Loucy (cell line): Measurements from ENCODE around the gene RFT1.

Experiments used
- H2AFZ ChIP-seq: fragments of 200-600 bp; sonication (generic); 2 replicates; pipeline ENCODE4 v1.6.0; 2016; ENCODE audit warnings: antibody characterized with exemption, mild to moderate bottlenecking, low read length, moderate library complexity
- H3F3A ChIP-seq: fragments of 200-600 bp; 2 replicates; pipeline ENCODE4 v1.6.0; 2016; ENCODE audit warnings: antibody characterized with exemption, low read depth, mild to moderate bottlenecking
- H3K27me3 ChIP-seq: fragments of 200-600 bp; sonication (generic); 2 replicates; pipeline ENCODE4 v1.6.1; 2014; ENCODE audit warnings: low read length, mild to moderate bottlenecking; ENCODE audit not compliant: insufficient read depth, poor library complexity, severe bottlenecking
- H3K36me3 ChIP-seq: fragments of 200-600 bp; sonication (generic); 2 replicates; pipeline ENCODE4 v1.6.1; 2016; ENCODE audit warnings: low read length; ENCODE audit not compliant: insufficient read depth
- H3K4me1 ChIP-seq: fragments of 200-600 bp; sonication (generic); 2 replicates; pipeline ENCODE4 v1.5.1; 2014; ENCODE audit warnings: low read length, mild to moderate bottlenecking; ENCODE audit not compliant: insufficient read depth, poor library complexity, severe bottlenecking
- H3K4me2 ChIP-seq: fragments of 200-600 bp; sonication (generic); 2 replicates; pipeline ENCODE4 v1.6.0; 2014; ENCODE audit warnings: antibody characterized with exemption, low read length, low read depth, mild to moderate bottlenecking; ENCODE audit not compliant: poor library complexity, severe bottlenecking
- H3K4me3 ChIP-seq: fragments of 200-600 bp; sonication (generic); 2 replicates; pipeline ENCODE4 v1.5.1; 2014; ENCODE audit warnings: low read length, mild to moderate bottlenecking, mixed read lengths; ENCODE audit not compliant: poor library complexity, severe bottlenecking
- H3K79me2 ChIP-seq: fragments of 200-600 bp; sonication (generic); 2 replicates; pipeline ENCODE4 v1.6.1; 2014; ENCODE audit warnings: low read length; ENCODE audit not compliant: insufficient read depth
- H3K9ac ChIP-seq: fragments of 200-600 bp; sonication (generic); 2 replicates; pipeline ENCODE4 v1.6.0; 2014; ENCODE audit warnings: mild to moderate bottlenecking, low read depth, low read length, moderate library complexity; ENCODE audit not compliant: poor library complexity, severe bottlenecking
- H3K9me2 ChIP-seq: fragments of 200-600 bp; sonication (generic); replicated peaks from 2 replicates; pipeline ENCODE4 v1.6.1; 2016; ENCODE audit warnings: low read depth, low read length, mixed read lengths
- H3K9me3 ChIP-seq: fragments of 200-600 bp; sonication (generic); 2 replicates; pipeline ENCODE4 v1.6.1; 2014; ENCODE audit warnings: mild to moderate bottlenecking, antibody characterized with exemption, low read length, low read depth; ENCODE audit not compliant: insufficient read depth
- H4K20me1 ChIP-seq: fragments of 200-600 bp; sonication (generic); 2 replicates; pipeline ENCODE4 v1.6.0; 2014; ENCODE audit warnings: antibody characterized with exemption, low read length, mild to moderate bottlenecking; ENCODE audit not compliant: insufficient read depth, poor library complexity, severe bottlenecking
- CTCF ChIP-seq: fragments of 200-600 bp; sonication (generic); conservative IDR thresholded peaks from 2 replicates; pipeline ENCODE4 v1.5.1; 2014; ENCODE audit warnings: mild to moderate bottlenecking, antibody characterized with exemption, low read length
- EZH2phosphoT487 ChIP-seq: fragments of 200-600 bp; IDR thresholded peaks from 2 replicates; pipeline ENCODE4 v1.6.1; 2018; ENCODE audit warnings: antibody characterized with exemption, mild to moderate bottlenecking, moderate library complexity, borderline replicate concordance

The RFT1 gene

DNA sequence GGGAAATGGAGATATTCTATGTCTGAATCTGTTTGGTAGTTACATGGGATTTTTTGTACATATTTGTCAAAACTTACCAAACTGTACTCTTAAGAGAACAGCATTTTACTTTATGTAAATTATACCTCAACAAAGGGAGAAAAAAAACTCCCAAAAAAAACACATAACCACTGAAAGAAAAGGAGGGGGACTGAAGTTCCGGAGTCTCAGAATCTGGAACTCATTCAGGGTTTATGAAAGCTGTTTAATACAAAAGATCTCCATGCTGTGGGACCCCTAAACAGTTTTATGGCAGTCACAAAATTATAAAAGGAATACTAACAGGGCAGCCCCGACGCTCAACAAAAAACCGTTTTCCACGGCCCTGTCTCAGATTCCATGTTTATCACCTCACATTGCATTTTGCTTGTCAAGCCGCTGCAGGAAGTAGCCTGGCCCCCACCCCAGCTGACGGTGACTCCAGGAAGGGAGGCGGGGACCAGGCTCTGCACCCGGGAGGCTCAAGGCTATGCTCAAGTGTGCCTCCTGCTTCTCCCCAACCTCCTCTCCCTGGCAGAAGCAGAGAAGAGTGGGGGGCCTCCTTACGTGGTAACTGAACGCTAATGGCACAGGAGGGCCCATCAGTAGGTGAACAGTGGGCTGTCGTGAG lies 29.3 kb downstream of the RFT1 start:
- Histone ChIP-seq H3K4me3 (no peak overlapping the region), H3K27me3 (no peaks in the 10 kb centered on the region), H3K9me2 (no peaks in the 10 kb centered on the region), H3K36me3 (peaks cover 35% of the 10 kb centered on the region; the same call in 1 of the 2 replicates), H3K79me2 (no peaks in the 10 kb centered on the region), H2AFZ (no peak overlapping the region), H3K9me3 (no peaks in the 10 kb centered on the region), H3K4me1 (no peaks in the 10 kb centered on the region), H3K4me2 (no peak overlapping the region), H4K20me1 (no peaks in the 10 kb centered on the region), H3K9ac (no peak overlapping the region), H3F3A (no peaks in the 10 kb centered on the region)
- TF ChIP-seq CTCF (no peak), EZH2phosphoT487 (no peak)

DNA sequence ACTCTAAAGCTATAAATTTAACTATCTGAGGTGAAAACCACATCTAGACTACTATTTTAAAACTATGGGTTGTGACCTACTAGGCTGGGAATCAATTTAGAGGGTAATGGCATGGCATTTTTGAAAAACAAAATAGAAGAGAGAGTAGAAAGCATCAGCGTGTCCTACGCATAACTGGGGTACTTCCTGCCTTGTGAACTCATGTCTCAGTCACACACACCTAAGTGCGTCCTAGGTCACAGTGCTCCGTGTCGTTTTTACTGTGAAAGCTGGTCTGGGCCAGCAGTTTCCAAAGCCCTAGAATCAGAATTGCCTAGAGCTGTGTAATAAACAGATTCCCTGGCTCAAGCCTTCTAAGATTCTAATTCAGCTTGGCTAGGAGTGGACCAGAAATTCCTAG lies 32.3 kb downstream of the RFT1 start:
- no peak overlapping the region for H3K4me2 ChIP-seq
- H2AFZ ChIP-seq: no peak overlapping the region
- H3K4me1 ChIP-seq: no peaks in the 10 kb centered on the region
- peaks cover 17% of the 10 kb centered on the region; the same call in 1 of the 2 replicates for H3K36me3 ChIP-seq
- no peaks in the 10 kb centered on the region for H3K9me2 ChIP-seq
- TF ChIP-seq EZH2phosphoT487: no peak
- no peak for TF ChIP-seq CTCF
- H3K79me2 ChIP-seq: no peaks in the 10 kb centered on the region
- no peaks in the 10 kb centered on the region for H3F3A ChIP-seq
- no peaks in the 10 kb centered on the region for H4K20me1 ChIP-seq
- H3K9me3 ChIP-seq: no peaks in the 10 kb centered on the region
- H3K27me3 ChIP-seq: no peaks in the 10 kb centered on the region
- no peak overlapping the region for H3K9ac ChIP-seq
- no peak overlapping the region for H3K4me3 ChIP-seq

GRCh38 chr3:53092942-53093341 lies 37.3 kb downstream of the RFT1 start:
- H2AFZ ChIP-seq: no peak overlapping the region
- no peaks in the 10 kb centered on the region for H3K9me2 ChIP-seq
- H3K27me3 ChIP-seq: no peaks in the 10 kb centered on the region
- H3K4me1 ChIP-seq: no peaks in the 10 kb centered on the region
- H3F3A ChIP-seq: no peaks in the 10 kb centered on the region
- no peak overlapping the region for H3K9ac ChIP-seq
- no peaks in the 10 kb centered on the region for H4K20me1 ChIP-seq
- H3K79me2 ChIP-seq: no peaks in the 10 kb centered on the region
- H3K4me3 ChIP-seq: no peak overlapping the region
- no peaks in the 10 kb centered on the region for H3K9me3 ChIP-seq
- H3K36me3 ChIP-seq: peaks cover 34% of the 10 kb centered on the region; the same call in 1 of the 2 replicates
- TF ChIP-seq EZH2phosphoT487 (no peak), CTCF (no peak)
- no peak overlapping the region for H3K4me2 ChIP-seq
